Measurements from ENCODE around the gene CTIF. TPM values are rescaled to one million over a fixed set of nuclear protein-coding genes. Genes with fewer than 3 reads are reported as not detected.

CTIF gene
- total RNA-seq, 1 experiment from 2014 or later: 26.5 TPM

GRCh38 chr18:48594471-48595094, 55.8 kb downstream of the CTIF start:
- DNase-seq (ENCODE audit: low read depth, low spot score) (no peak), ATAC-seq (no peak)
- Histone ChIP-seq H3K4me1 (ENCODE audit: control insufficient read depth, insufficient read depth, low read length) (no peaks in the 10 kb centered on the region), H3K9me3 (ENCODE audit: control insufficient read depth, insufficient read depth, low read depth, low read length) (no peaks in the 10 kb centered on the region), H3K4me3 (ENCODE audit: low read depth in 2 of 2, low read length in 2 of 2) (no peak overlapping the region), H3K36me3 (ENCODE audit: control insufficient read depth, insufficient read depth, low read length) (no peaks in the 10 kb centered on the region), H3K27me3 (ENCODE audit: control insufficient read depth, insufficient read depth, low read length) (no peaks in the 10 kb centered on the region), H3K27ac (ENCODE audit: low read length) (no peak overlapping the region)
- CTCF ChIA-PET: no interaction called here
- in situ Hi-C loops (cut with HindIII; ENCODE audit: low pct_unique_long_range_greater_than_20kb, low sequenced_read_pairs): no loop called here
- intact Hi-C loops (cut with micrococcal nuclease; ENCODE audit: unreplicated experiment): no loop called here
- no TSS peak for BruUV-seq (replicated peaks)
- POLR2A ChIA-PET: no interaction called here
- TF ChIP-seq, protein P1, sequence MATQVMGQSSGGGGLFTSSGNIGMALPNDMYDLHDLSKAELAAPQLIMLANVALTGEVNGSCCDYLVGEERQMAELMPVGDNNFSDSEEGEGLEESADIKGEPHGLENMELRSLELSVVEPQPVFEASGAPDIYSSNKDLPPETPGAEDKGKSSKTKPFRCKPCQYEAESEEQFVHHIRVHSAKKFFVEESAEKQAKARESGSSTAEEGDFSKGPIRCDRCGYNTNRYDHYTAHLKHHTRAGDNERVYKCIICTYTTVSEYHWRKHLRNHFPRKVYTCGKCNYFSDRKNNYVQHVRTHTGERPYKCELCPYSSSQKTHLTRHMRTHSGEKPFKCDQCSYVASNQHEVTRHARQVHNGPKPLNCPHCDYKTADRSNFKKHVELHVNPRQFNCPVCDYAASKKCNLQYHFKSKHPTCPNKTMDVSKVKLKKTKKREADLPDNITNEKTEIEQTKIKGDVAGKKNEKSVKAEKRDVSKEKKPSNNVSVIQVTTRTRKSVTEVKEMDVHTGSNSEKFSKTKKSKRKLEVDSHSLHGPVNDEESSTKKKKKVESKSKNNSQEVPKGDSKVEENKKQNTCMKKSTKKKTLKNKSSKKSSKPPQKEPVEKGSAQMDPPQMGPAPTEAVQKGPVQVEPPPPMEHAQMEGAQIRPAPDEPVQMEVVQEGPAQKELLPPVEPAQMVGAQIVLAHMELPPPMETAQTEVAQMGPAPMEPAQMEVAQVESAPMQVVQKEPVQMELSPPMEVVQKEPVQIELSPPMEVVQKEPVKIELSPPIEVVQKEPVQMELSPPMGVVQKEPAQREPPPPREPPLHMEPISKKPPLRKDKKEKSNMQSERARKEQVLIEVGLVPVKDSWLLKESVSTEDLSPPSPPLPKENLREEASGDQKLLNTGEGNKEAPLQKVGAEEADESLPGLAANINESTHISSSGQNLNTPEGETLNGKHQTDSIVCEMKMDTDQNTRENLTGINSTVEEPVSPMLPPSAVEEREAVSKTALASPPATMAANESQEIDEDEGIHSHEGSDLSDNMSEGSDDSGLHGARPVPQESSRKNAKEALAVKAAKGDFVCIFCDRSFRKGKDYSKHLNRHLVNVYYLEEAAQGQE (IDR thresholded peaks at IDR 0.05; ENCODE audit: insufficient read depth in 1 of 2, low read depth in 2 of 2, low read length in 1 of 2): no peak
- TF ChIP-seq CTCF (IDR thresholded peaks at IDR 0.05) (no peak), TCF7L2 (IDR thresholded peaks at IDR 0.05; ENCODE audit: low read depth, low read length) (no peak), SIN3A (IDR thresholded peaks at IDR 0.05; ENCODE audit: borderline replicate concordance, insufficient read depth, low read depth, low read length) (no peak), POLR2AphosphoS5 (IDR thresholded peaks at IDR 0.05; ENCODE audit: low read depth, low read length) (no peak)

- in situ Hi-C loops (cut with HindIII; ENCODE audit: low pct_unique_long_range_greater_than_20kb, low sequenced_read_pairs) (no loop called here), intact Hi-C loops (cut with micrococcal nuclease; ENCODE audit: unreplicated experiment) (no loop called here)
- Histone ChIP-seq H3K36me3 (ENCODE audit: control insufficient read depth, insufficient read depth, low read length) (no peaks in the 10 kb centered on the region), H3K9me3 (ENCODE audit: control insufficient read depth, insufficient read depth, low read depth, low read length) (no peaks in the 10 kb centered on the region), H3K27ac (ENCODE audit: low read length) (no peak overlapping the region), H3K4me1 (ENCODE audit: control insufficient read depth, insufficient read depth, low read length) (no peaks in the 10 kb centered on the region), H3K4me3 (ENCODE audit: low read depth in 2 of 2, low read length in 2 of 2) (no peak overlapping the region), H3K27me3 (ENCODE audit: control insufficient read depth, insufficient read depth, low read length) (no peaks in the 10 kb centered on the region)
- ChIA-PET POLR2A (no interaction called here), CTCF (no interaction called here)
- BruUV-seq (replicated peaks): no TSS peak
- TF ChIP-seq TCF7L2 (IDR thresholded peaks at IDR 0.05; ENCODE audit: low read depth, low read length) (no peak), CTCF (IDR thresholded peaks at IDR 0.05) (no peak), SIN3A (IDR thresholded peaks at IDR 0.05; ENCODE audit: borderline replicate concordance, insufficient read depth, low read depth, low read length) (no peak), POLR2AphosphoS5 (IDR thresholded peaks at IDR 0.05; ENCODE audit: low read depth, low read length) (no peak)
- TF ChIP-seq, protein P1 (IDR thresholded peaks at IDR 0.05; ENCODE audit: insufficient read depth in 1 of 2, low read depth in 2 of 2, low read length in 1 of 2): no peak
- DNase-seq (ENCODE audit: low read depth, low spot score) (no peak), ATAC-seq (no peak)
Measured at GRCh38 chr18:48595703-48596218, 56.9 kb downstream of the CTIF start.
